ENCODE measurements around the gene PSORS1C2. TPM values are rescaled to one million over a fixed set of nuclear protein-coding genes. Genes with fewer than 3 reads are reported as not detected.

PSORS1C2 gene
- total RNA-seq, 4 donors from 2014 or later = not detected

DNA sequence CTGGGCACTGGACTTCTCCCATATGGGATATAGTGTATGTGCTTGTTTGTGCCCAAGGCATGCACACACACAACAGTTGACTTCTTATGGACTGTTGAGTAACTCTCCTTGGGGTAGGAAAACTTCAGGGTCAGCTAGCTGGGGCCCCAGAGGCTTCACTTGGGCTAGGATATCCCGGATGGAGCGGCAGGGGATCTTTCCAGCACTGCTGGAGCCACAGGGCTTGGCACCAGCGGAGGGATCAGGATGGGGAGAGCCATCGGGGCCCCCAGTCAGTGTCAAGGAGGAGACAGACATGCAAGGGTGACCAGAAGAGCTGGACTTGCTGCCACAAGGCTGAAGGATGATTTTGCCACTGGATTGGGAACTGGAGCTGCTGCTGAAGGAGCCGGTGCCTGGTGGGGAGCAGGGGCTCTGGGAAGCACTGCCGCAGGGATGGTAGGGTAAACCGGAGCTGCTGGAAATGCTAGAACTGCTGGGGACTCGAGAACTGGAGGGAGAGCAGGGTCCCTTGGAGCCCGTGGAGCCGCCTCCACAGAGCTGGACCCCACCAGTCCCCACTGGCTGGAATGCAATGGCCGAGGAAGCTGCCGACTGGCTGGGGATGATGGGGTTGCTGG lies 22.8 kb downstream of the PSORS1C2 start:
- no peak for DNase-seq
- Histone ChIP-seq H3K36me3 (no peaks in the 10 kb centered on the region), H3K4me1 (peaks cover 16 to 45% of the 10 kb centered on the region in 2 donors), H3K27me3 (no peaks in the 10 kb centered on the region), H3K4me3 (replicated peaks in 1 of 3) (no peak overlapping the region), H3K27ac (no peak overlapping the region), H3K9me3 (no peaks in the 10 kb centered on the region)
- TF ChIP-seq POLR2A (IDR thresholded peaks at IDR 0.05) (no peak), CTCF (IDR thresholded peaks at IDR 0.05) (no peak)
- 91 to 92% methylated on average over 12 of the region's 12 CpGs for WGBS, 2 donors
- intact Hi-C loops (cut with DNase I) = no loop called here

DNA sequence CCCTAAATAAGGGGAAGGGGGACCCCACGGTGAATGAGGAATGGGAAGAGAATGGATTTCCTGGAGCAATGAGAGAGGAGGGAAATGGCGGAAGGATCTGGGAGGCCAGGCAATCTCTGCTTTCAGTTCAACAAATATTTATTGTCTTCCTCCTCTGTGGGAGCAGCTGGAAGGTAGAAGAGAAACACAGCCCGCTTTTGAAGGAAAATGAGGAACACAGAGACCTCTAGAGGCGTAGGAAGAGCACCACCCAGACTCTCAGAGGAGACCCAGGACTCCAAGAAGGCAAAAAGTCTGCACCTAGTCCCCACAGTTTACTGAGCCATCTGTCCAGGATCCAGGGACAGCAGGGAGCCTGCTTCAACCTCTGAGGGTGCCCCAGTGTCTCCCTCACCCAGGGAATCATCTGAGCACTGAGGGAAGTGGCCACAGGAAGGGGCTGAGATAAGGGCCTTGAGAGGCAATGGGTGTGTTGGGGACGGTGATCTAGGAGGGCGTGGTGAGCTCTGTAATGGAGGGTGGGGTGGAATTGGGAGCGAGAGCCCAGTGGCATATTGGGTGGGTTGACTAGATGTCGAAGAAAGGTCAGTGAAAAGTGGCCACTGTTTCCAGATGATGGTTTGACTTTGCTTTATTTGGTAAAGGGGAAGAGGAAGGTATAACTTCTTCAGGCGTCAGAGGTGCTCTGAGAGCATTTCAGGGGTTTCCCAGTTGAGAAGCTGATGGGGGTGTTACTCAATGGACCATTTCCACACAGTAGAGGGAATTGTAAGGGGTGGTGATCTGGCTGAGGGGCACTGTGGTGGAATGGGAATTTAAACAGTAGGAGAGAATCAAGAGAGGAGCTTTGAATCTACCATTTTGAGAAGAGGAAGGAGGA lies 23.7 kb downstream of the PSORS1C2 start:
- Histone ChIP-seq H3K9me3 (no peaks in the 10 kb centered on the region), H3K27ac (peak overlapping the region; percentile 65 to 82 (median 78)), H3K36me3 (no peaks in the 10 kb centered on the region), H3K27me3 (no peaks in the 10 kb centered on the region), H3K4me1 (peaks cover 16 to 42% of the 10 kb centered on the region in 2 donors), H3K4me3 (replicated peaks in 1 of 3) (peak overlapping the region in 1 of 3 donors; percentile 19)
- DNase-seq = no peak
- TF ChIP-seq CTCF (IDR thresholded peaks at IDR 0.05) (peak in 2 of 6 experiments; percentile 9 to 15), POLR2A (IDR thresholded peaks at IDR 0.05) (no peak)
- intact Hi-C loops (cut with DNase I) = no loop called here
- WGBS, 2 donors = 70 to 78% methylated on average over 9 of the region's 9 CpGs

DNA sequence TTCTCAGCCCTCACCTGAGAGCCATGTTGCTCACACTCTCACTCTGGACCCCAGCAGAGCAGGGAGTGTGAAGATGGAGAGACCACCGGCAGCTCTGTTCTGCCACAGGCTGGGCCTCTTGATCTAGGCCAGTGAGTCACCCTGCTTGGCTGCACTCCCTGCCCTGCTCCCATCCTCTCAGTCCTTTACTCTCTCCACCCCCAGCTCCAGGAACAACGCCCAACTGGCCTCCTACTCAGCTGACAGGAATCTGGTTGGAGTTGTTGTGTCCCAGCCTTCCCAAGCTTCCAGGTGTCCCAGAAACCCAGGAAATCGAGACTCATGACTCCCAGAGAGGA lies 24.4 kb downstream of the PSORS1C2 start, which contains the start of gene PSORS1C1:
Gene PSORS1C1 (plus strand): TSS at position 260 of the 338 bp plus-strand sequence. CDS start 14,833 bp downstream, outside the sequence.
- DNase-seq = peak; percentile 90 to 91
- TF ChIP-seq CTCF (IDR thresholded peaks at IDR 0.05) (no peak), POLR2A (IDR thresholded peaks at IDR 0.05) (no peak)
- 16 to 18% methylated on average over 3 of the region's 3 CpGs for WGBS, 2 donors
- Histone ChIP-seq H3K27me3 (no peaks in the 10 kb centered on the region), H3K27ac (peak within 1 kb of the TSS; percentile 65 to 82 (median 78)), H3K9me3 (no peaks in the 10 kb centered on the region), H3K4me1 (peaks cover 16 to 42% of the 10 kb centered on the region in 2 donors), H3K36me3 (no peaks in the 10 kb centered on the region), H3K4me3 (replicated peaks in 1 of 3) (peak within 1 kb of the TSS in 1 of 3 donors; percentile 19)
- intact Hi-C loops (cut with DNase I) = no loop called here

DNA sequence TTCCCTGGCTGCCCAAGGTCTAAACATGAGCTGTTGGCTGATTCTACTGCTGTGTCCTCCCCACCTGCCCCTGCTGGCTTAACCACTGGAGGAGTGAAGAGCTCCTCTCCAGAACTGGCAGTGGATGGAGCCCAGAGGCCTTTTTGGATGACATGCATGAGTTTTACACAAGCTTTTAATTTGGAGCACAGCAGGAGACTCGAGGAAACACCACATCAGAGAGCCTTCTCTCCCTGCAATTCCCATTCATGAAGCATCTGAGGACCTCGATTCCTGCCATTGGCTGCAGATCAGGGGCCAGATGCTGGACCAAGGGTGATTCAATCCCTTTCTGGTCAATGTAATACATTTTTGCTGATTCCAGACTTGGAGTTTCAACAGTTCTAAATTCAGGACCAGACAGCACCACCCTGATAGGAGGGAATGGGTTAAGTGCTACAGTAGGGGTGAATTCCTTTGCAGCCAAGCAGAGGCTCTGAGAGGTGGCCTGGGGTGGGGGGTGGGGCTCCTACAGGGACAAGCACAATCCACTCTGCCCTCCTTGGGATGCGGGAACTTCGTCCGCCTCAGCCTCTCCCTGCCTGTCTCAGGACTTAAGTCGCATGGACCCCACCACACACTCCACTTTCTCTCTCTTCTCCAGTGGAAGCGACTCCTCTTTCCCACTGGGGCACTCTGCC lies 24.9 kb downstream of the PSORS1C2 start:
- TF ChIP-seq CTCF (IDR thresholded peaks at IDR 0.05) = no peak
- TF ChIP-seq POLR2A (IDR thresholded peaks at IDR 0.05) = no peak
- Histone ChIP-seq H3K27ac (peak overlapping the region; percentile 65 to 82 (median 78)), H3K36me3 (no peaks in the 10 kb centered on the region), H3K9me3 (no peaks in the 10 kb centered on the region), H3K27me3 (no peaks in the 10 kb centered on the region), H3K4me1 (peaks cover 16 to 42% of the 10 kb centered on the region in 2 donors), H3K4me3 (replicated peaks in 1 of 3) (no peak overlapping the region)
- 56 to 63% methylated on average over 6 to 7 of the region's 7 CpGs for WGBS, 2 donors
- intact Hi-C loops (cut with DNase I) = no loop called here
- DNase-seq = no peak
